Measurements from ENCODE around the gene IRF2.

Gene IRF2

DNA sequence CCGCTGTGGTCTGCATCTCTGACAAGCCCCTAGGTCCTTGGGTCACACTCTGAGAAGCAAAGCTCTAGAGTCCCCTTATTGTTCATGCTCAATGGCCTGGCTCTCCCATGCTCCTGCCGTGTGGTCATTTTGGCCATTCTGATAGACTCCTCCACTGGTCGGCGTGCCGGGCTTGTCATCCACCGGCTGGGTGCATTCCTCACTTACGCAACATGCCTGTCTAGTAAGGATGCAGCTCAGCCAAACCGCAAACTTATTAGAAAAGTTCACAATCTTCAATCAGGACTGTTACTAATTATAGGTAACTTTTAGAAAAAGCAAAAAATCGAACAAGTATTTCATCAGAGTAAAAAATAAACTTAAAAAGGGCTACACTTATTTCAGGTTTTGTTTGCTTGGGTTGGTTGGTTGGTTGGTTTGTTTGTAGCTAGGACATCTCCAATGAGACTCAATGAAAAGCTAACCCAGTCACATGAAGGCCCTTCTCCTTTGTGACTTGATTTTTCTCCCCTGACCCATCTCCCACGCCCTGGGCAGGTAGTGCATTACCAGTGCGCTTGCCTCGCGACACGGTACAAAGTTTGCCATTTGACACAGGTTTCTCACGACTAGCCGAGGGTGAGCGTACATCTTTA lies 41.0 kb downstream of the IRF2 start:
- DNase-seq (ENCODE audit: insufficient read length, low spot score): no peak
- no peak for FAIRE-seq

DNA sequence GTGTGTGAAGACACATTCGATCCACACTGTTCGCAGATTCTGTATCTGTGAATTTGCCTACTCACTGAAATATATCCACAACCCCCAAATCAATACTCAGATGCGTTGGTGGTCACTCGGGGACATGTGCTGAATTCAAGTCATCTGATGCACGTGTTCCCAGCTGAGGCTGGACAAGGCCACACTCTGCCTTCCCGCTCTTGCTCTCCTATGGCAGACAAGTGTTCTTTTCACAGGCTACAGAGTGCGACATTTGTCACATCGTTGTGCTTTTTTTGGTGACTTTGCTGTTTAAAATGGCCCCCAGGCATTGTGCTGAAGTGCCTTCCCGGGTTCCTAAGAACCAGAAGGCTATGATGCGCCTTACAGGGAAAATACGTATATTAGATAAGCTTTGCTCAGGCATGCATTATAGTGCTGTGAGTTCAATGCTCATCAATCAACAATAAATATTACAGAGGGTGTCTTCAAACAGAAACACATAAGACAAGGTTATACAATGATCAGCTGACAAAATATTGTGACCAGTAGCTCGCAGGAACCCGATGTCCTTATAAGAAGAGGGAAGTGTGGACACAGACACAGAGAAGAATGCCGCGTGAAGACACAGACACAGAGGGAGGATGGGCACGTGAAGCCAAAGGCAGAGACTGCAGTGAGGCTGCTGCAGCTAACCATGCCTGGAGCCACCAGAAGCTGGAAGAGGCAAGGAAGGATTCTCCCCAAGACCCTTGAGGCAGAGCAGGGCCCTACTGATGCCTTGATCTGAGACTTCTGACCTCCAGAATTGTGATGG lies 42.0 kb downstream of the IRF2 start:
- no peak for DNase-seq (ENCODE audit: insufficient read length, low spot score)
- no peak for FAIRE-seq

DNA sequence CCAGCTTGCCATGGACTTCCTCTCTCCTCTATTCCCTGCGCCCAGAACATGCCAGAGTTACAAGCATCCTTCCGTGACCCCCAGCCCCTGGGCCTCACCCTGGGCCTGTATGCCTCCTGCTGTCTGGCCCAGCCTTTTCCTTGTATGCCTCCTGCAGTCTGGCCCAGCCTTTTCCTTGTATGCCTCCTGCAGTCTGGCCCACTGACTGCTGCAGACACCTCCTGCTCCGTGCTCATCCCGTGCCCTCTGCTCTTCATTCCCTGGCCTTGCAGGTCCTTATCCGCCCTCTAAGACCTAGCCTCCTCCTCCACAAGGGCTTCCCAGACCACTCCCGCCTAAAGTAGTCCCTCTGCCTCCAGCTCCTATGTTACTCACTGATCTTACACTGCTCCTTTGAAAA lies 44.2 kb downstream of the IRF2 start:
- no peak for FAIRE-seq
- no peak for DNase-seq (ENCODE audit: insufficient read length, low spot score)

DNA sequence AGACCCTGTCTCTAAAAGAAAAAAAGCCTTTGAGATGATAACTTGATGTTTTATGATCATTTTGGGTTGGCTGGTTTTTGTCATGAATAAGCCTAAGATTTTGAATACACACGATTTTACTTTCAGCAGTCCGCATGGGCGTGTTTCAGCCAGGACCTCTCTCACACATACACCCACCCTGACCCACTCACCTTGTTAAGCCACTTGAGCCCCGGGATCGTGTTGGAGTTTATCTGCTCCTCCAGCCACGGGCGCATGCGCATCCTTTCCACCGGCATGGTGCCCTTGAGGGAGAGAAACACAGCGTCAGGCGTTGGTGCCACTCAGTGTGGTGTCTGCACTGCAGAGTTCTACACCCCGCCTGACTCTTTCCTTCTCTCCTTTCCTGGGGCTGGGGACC lies 45.6 kb downstream of the IRF2 start:
- FAIRE-seq (no peak), DNase-seq (ENCODE audit: insufficient read length, low spot score) (no peak)

DNA sequence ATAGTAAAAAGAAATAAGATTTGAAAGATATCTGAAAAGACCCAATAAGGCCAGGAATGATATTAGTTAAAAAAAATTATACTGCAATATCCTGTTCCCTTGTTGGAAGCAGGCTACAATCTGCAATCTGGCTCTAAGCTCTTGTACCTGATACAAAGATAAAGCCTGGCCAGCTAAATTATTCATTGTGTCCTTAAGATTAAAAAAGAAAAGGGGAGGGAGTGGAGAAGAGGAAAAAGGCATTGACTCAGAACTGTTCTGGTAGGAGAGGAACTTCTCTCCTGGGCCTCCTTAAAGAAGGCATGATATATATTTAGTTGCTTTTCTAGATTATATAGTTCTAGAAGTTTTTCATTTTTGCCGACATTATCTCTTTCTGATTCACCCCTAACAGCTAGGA lies 46.7 kb downstream of the IRF2 start:
- FAIRE-seq (no peak), DNase-seq (ENCODE audit: insufficient read length, low spot score) (no peak)

DNA sequence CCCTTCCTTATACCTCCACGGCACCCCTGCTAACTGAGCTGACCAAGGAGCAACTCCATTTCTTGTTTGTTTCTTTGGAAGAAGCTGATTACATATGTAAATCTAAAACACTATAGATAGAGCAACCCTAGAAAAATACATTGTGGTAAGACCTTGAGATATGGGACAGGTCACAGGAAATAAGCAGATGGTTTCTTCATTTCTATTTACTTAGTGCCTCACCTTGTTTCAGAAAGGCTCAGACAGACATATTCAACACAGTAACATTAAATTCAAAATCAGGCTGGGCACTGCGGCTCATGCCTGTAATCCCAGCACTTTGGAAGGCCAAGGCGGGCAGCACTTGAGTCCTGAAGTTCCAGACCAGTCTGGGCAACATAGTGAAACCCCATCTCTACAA lies 47.3 kb downstream of the IRF2 start:
- DNase-seq (ENCODE audit: insufficient read length, low spot score) (no peak), FAIRE-seq (no peak)

DNA sequence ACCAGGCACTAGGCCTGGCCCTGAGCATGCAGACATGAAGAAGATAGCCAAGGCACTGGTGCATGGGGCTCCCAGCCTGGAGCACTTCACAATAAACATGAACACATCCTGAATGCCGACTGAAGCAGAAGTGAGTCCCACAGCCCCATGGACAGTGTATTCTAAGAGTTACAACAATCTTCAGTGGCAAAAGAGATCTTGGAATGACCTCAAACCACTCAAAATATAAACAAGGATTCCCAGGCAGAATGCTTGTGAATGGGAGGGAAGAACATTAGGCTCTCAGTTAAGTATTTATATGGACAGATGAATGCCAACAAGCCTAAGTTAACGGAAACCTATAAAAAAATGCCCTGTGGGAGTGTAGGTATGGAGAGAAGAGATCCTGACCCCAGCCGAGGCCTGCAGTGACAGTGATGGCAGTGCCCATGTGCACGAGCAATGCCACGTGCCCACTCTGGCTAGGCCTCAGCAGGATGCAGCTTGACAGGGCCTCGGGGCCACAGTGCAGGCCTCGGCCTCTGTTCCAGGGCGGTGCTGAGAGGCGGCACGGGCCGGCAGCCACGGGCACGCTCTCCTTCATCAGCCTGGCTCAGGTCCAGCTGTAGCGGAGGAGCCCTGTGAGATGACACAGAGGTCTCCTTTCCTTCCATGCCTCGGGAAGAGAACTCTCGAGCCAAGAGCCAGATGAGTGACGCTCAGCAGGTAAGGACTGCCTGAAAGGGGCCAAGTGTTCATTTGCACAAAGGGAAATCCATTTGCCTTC lies 49.2 kb downstream of the IRF2 start:
- no peak for DNase-seq (ENCODE audit: insufficient read length, low spot score)

DNA sequence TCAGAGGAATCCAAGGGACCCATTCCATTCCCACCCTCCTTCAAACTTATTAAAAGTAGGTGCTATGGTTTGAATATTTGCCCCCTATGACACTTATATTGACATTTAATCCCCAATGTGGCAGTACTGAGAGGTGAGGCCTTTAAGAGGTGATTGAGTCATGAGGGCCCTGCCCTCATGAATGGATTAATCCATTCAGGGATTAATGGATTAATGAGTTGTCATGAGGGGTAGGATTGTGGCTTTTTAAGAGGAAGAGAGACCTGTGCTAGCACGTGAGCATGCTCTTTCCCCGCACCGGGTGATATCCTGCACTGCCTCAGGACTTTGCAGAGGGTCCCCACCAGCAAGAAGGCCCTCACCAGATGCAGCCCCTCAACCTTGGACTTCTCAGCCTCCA lies 50.1 kb downstream of the IRF2 start:
- no peak for DNase-seq (ENCODE audit: insufficient read length, low spot score)
- peak; percentile 42 for FAIRE-seq

More for the DNA sequence above, 49.2 kb downstream of the IRF2 start:
- FAIRE-seq: no peak

DNA sequence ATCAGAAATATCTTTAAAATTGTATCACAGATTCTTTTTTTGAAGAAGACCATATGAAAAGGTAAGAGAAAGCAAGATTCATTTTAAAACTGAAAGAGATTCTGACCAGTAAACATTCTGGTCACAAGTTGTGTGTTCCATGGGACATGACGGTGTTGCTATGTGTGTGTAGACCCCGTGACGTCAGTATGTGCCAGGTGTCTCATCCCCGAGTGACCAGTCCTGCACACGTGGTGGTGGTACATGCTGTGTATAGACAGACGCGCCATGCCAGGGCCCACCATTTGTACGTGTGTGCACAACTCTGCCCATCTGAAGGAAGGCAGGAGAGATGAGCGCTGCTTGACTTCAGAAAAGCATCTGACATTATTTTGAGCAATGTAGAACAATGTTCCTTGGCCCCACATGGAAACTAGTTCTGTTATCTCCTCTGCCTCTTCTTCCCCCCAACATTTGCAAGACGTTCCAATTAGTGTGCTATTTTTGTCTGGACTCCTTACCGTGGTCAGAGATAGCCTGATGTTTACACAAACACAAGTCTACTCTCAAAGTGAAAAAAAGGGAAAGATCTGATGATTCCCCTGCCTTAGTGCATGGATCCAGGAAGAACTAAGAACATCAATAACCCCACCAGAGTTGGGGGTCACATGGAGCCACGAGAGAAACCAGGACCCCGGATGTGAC lies 51.2 kb downstream of the IRF2 start:
- DNase-seq (ENCODE audit: insufficient read length, low spot score) (no peak), FAIRE-seq (no peak)

DNA sequence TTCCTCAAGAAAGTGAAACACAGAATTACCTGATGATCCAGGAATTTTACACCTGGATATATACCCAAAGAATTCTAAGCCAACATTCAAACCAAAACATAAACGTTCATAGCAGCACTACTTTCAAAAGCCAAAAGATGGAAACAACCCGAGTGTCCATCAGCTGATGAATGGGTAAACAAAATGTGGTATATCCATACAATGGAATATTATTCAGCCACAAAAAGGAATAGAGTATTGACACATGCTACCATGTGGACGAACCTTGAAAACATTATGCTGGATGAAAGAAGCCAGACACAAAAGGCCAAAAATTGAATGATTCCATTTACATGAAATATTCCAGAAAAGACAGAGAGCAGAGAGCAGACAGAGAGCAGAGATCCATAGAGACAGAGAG lies 52.0 kb downstream of the IRF2 start:
- DNase-seq (ENCODE audit: insufficient read length, low spot score): no peak
- no peak for FAIRE-seq

DNA sequence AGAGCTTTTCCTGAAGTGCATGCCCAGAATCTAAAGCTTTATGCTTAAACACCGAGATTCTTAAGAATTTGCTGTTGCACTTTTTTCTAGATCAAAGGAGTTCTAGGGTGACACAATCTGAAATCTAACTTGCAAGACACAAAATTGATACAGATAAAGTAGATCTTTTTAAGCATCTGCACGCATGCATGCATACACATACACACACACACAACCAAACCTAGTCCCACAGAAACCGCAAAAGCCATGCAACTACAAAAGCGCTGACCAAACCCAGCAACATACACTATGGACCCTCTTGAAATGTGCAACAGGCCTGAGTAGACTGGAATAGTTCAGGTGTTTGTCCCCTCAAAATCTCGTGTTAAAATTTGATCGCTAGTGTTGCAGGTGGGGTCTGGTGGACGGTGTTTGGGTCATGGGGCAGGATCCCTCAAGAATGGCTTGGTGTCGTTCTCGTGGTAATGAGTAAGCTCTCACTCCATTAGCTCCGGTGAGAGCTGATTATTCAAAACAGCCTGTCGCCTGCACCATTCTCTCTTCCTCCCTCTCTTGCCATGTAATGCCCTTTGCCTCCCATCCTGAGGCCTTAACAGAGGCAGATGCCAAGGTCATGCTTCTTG lies 52.7 kb downstream of the IRF2 start:
- FAIRE-seq: peak; percentile 98

DNA sequence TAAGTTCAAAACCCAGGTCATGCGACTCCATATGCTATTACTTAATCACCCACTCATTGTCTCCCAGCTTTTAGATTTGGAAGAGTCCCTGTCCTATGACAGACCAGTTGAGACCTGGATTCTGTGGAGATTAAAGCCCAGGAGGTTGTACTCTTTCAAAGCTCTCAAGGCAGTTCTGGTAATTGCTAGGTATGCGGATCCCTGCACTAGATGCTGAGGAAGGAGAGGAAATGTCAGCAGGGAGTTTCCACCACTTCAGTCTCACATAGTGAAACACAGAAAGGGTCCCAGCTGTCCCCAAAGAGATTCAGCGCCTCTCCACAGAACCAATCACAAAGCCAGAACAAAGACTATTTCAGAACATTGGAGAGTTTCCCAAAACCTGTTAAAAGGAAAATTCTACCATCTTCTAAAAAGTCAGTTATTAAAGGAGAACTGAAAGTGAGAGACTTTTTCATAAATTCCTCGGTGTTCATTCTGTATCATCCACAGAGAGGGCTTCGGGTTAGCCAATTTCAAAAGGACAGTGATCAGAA lies 53.4 kb downstream of the IRF2 start:
- no peak for DNase-seq (ENCODE audit: insufficient read length, low spot score)
- FAIRE-seq: no peak

More for the DNA sequence above, 52.7 kb downstream of the IRF2 start:
- no peak for DNase-seq (ENCODE audit: insufficient read length, low spot score)

DNA sequence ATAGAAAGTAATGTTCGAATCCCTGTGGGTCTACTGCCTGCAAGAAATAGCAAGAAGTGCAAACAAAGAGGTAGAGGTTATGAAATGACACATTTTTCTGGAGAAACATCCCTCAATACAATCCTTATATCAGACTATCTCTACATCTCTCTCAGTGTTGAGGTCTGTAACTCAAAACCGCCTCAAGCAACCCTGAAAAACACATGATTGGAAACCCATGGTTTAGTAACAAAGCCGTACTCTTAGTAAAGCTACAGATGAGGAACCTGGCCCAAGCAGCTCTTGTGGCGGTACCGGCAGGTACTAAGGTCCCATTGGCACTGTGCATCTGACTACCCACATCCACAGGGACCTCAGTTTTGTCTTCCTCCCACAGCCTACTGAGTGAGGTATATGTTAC lies 53.9 kb downstream of the IRF2 start:
- FAIRE-seq: no peak

DNA sequence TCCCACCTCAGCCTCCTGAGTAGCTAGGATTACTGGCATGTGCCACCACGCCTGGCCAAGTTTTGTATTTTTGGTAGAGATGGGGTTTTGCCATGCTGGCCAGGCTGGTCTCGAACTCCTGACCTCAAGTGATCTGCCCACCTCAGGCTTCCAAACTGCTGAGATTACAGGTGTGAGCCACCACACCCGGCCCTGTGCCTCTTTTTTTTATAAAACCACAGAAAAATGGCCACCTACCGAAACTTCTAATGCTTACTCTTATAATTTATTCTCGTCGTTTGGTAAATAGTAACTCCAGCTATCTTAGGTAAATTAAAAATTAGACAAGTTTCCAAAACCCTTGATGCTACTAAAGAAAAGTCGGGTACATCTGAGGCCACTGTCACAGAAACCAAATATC lies 54.4 kb downstream of the IRF2 start:
- FAIRE-seq (no peak), DNase-seq (ENCODE audit: insufficient read length, low spot score) (no peak)

More for the DNA sequence above, 53.9 kb downstream of the IRF2 start:
- DNase-seq (ENCODE audit: insufficient read length, low spot score): no peak

DNA sequence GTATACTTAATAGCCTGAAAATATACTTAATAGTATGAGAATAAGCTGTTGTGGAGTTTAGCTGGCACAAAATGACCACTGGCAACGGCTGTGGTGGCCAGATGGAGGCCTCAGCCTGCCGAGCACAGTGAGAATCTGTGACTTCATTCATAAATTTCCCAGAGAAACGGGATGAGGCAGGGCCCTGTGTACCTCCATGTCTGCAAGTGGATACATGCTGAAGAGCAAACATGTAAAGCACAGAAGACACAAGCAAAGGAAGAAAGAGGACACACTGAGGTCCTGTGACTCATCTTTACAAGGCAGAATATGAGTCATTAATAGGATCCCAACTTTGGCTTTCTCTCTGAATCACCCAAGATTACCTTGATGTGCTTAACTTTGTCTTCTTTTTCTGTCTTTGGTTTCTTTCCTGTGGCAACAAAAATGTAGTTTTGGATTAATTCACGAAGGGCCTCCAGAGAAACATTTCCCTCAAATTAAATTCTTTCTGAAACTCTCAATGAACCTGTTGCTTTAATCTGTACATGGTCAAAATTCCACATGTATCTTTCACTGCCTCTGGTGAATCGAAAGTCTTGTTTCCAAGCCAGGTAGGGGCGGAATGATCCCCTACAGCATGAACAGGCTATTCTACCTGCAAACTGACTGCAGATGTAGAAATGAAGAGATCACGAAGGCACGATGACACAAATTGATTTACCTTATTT lies 56.4 kb downstream of the IRF2 start:
- DNase-seq (ENCODE audit: insufficient read length, low spot score): no peak
- peak; percentile 87 for FAIRE-seq

DNA sequence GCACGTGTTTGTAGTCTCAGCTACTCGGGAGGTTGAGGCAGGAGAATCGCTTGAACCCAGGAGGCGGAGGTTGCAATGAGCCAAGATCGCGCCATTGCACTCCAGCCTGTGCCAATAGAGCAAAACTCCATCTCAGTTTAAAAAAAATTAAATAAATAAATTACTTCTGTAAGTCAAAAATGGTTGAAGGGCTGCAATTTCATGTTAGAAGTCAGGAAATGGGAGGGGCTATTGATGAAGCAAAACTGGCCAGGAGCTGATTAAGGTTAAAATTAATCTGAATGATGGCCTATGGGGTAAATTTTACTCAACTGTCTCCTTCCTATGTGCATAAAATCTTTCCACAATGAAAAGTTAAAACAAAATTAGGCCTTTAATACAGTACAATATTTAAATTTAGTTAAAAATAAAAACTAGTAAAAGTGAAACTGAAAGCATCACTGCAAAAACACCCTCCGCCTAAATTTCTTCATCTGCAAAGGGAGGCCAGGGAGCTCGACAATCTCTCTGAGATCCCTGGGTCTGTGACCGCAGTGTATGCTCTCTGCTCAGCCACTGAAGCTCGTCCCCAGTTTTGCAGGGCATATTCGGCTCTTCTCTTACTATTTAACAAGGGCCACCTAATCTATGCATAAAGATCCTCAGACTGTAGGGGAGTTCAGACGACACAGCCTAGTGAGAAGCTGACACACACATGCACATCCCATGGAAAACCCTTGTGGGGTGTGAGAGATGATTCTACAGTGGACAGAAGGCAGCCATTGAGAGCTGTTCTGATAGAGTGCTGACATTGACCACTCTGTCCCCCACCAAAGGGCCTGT lies 57.2 kb downstream of the IRF2 start:
- peak; percentile 91 for FAIRE-seq
- DNase-seq (ENCODE audit: insufficient read length, low spot score): peak; percentile 57

DNA sequence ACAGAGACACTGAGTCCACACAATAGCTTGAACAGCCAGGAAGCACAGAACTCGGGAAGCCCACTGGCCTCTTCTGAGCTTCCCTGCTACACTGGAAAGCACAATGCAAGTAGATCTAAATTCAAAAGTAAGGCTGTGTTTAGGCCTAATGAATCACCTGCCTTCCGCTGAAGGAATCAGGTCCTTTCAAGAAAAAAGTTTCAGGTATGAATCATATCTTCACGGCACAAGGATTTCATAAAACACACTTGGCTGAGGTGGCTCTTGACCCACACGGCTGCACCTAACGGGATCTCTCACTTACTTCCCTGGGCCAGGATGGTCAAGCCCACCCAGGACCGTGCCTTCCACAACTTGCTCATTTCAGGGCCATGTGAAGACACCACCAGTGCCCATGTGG lies 59.3 kb downstream of the IRF2 start:
- DNase-seq (ENCODE audit: insufficient read length, low spot score) (no peak), FAIRE-seq (no peak)

DNA sequence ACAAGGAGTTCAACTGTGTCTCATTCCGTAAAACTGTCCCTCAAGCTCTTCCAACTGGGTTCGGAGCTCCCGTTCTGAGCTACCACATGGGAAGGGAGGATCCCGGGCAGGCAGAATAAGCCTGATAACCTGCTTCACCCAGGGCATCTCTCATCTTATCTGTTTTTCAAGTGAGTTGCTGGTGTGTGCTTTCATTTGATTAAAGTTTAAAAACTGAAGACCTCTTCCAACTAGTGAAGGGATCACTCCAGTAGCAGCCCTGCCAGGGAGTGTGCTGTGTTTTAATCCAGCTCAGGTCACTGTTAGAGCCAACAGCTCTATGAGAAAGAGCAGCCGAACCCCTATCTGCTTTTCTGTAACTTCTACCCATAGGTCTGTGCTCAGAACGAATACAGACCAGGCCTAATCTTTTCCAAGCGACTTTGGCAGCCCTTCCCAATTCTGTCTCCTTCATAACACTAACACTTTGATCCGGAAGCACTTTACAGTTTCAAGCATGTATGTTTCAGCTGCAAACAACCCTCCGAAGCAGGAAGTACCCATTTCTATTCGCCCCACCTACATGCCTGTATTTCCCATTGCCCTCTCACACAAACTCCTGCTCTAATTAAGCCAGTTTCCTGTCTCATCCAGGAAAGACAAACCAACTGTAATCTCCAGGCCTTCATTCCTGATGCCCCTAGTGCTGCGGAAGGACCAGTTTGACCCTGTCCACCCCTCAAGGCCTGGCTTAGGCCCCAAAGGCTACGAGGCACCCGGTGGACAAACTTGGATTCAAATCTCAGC lies 60.9 kb downstream of the IRF2 start:
- DNase-seq (ENCODE audit: insufficient read length, low spot score) (no peak), FAIRE-seq (no peak)

Data from GM19239 (cell line).